Lung (tissue), 12 donors: ENCODE data around the gene GNG12. TPM values are rescaled to one million over a fixed set of nuclear protein-coding genes. Genes with fewer than 3 reads are reported as not detected.

Experiments used
- ATAC-seq: fragments of 200-7000 bp; cut with Tn5 transposase; one replicate; pipeline ENCODE4 v1.9.1; 2020; ENCODE audit warnings: moderate number of reproducible peaks; ENCODE audit not compliant: insufficient read depth, low FRiP score
- DNase-seq, 3 donors: peaks; one replicate each; pipeline ENCODE4 v3.0.0-alpha.2; 2013 to 2017
- H3K27ac ChIP-seq, 2 donors: one replicate each; pipeline ENCODE4 v1.5.1; 2013; ENCODE audit warnings: mild to moderate bottlenecking in 2 of 2, moderate library complexity in 2 of 2, control low read depth in 1 of 2, inconsistent platforms in 1 of 2, low read depth in 1 of 2, low read length in 1 of 2
- H3K27me3 ChIP-seq, 3 donors: one replicate each; pipeline ENCODE4 v1.5.1; 2013; ENCODE audit warnings: low read length in 2 of 3; ENCODE audit not compliant: control insufficient read depth in 3 of 3, insufficient read depth in 3 of 3
- H3K36me3 ChIP-seq, 4 donors: one replicate each; pipeline ENCODE4 v1.5.1; 2013; ENCODE audit warnings: low read length in 4 of 4, mild to moderate bottlenecking in 1 of 4, moderate library complexity in 1 of 4; ENCODE audit not compliant: control insufficient read depth in 4 of 4, insufficient read depth in 4 of 4
- H3K4me1 ChIP-seq, 5 donors: one replicate each; pipeline ENCODE4 v1.5.1; 2013; ENCODE audit warnings: low read length in 5 of 5, mild to moderate bottlenecking in 2 of 5, moderate library complexity in 1 of 5; ENCODE audit not compliant: control insufficient read depth in 5 of 5, insufficient read depth in 5 of 5
- H3K4me3 ChIP-seq: one replicate; pipeline ENCODE4 v1.5.1; 2013; ENCODE audit warnings: mild to moderate bottlenecking, control low read depth, moderate library complexity
- H3K9ac ChIP-seq, 2 donors: one replicate each; pipeline ENCODE4 v1.5.1; 2013; ENCODE audit warnings: low read length in 2 of 2, control low read depth in 1 of 2; ENCODE audit not compliant: insufficient read depth in 1 of 2
- H3K9me3 ChIP-seq, 4 donors: one replicate each; pipeline ENCODE4 v1.5.1; 2013; ENCODE audit warnings: low read length in 3 of 4, mild to moderate bottlenecking in 1 of 4, moderate library complexity in 1 of 4; ENCODE audit not compliant: control insufficient read depth in 4 of 4, insufficient read depth in 3 of 4
- CTCF ChIP-seq: IDR thresholded peaks from 2 replicates; pipeline ENCODE4 v1.5.1; 2012; ENCODE audit warnings: mild to moderate bottlenecking; ENCODE audit errors: control extremely low read depth, extremely low read depth
- WGBS, 2 donors: extraction: QIAGEN DNeasy Blood & Tissue Kit; methylation state at CpG; one replicate each; pipeline ENCODE4 v1.1.7; 2013; 5-methylcytosine and 5-hydroxymethylcytosine counted together
- polyA plus RNA-seq, 2 donors: library from polyadenylated mRNA; stranded (reverse); fragments of 200-250 nt; gene quantifications; one replicate each; pipeline ENCODE4 v1.2.1, GENCODE V29; 2013
- total RNA-seq, 2 donors: library from RNA; depleted of rRNA in 1 of 2; stranded (reverse); fragments of >200 nt in 1 of 2; gene quantifications; one replicate each; pipeline ENCODE4 v1.2.1, GENCODE V29; 2014 to 2021
- donor health status: control.
- donor health status: control.
- donor health status: Bipolar disorder and iron deficiency.
- donor health status: healthy.
- donor health status: DM: yes; HTN: yes; CAD: no.

GNG12 gene
- total and polyA plus RNA-seq, 4 donors = 14.0 to 68.4 (median 32.1) TPM

- ATAC-seq (no peak), DNase-seq (no peak)
- no peaks in the 10 kb centered on the region for H3K27me3 ChIP-seq
- H3K4me3 ChIP-seq = no peak overlapping the region
- peaks cover 0 to 10% (median 0%) of the 10 kb centered on the region in 5 donors for H3K4me1 ChIP-seq
- H3K27ac ChIP-seq = no peak overlapping the region
- 38 to 69% methylated on average over 3 of the region's 3 CpGs for WGBS, 2 donors
- no peak for TF ChIP-seq CTCF
- H3K36me3 ChIP-seq = peaks cover 0 to 6% (median 0%) of the 10 kb centered on the region in 4 donors
- no peaks in the 10 kb centered on the region for H3K9me3 ChIP-seq
- H3K9ac ChIP-seq = no peak overlapping the region
Observed at GRCh38 chr1:67696708-67697107, 136.6 kb downstream of the GNG12 start.

GRCh38 chr1:67695963-67696362 lies 137.3 kb downstream of the GNG12 start:
- 94% methylated on average over 2 of the region's 2 CpGs for WGBS, 2 donors
- Histone ChIP-seq H3K4me3 (no peak overlapping the region), H3K36me3 (peaks cover 0 to 2% (median 0%) of the 10 kb centered on the region in 4 donors), H3K27ac (no peak overlapping the region), H3K27me3 (no peaks in the 10 kb centered on the region), H3K9ac (no peak overlapping the region), H3K4me1 (peaks cover 0 to 8% (median 0%) of the 10 kb centered on the region in 5 donors), H3K9me3 (no peaks in the 10 kb centered on the region)
- no peak for ATAC-seq
- no peak for DNase-seq
- TF ChIP-seq CTCF = no peak

DNA sequence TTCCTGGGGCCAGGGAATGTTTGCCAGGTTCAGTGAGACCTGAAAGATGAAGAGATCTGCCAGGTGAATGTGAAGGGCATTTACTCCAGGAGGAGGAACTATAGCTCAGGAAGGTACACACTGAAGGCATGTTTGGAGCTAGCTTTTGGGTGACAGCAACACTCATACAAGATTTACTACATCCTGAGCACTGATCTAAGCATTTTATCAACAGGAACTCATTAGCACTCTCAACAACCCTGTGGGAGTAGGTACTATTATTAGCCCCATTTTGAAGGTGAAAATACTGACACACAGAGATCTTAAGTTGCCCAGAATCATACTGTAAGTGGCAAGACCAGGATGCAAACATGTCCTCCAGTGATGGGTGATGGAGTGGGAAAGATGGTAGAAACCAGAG lies 141.6 kb downstream of the GNG12 start:
- no peak overlapping the region for H3K9ac ChIP-seq
- H3K27ac ChIP-seq = no peak overlapping the region
- DNase-seq (no peak), ATAC-seq (no peak)
- H3K4me1 ChIP-seq = peaks cover 0 to 10% (median 3%) of the 10 kb centered on the region in 5 donors
- peaks cover 0 to 9% (median 5%) of the 10 kb centered on the region in 4 donors for H3K36me3 ChIP-seq
- no peaks in the 10 kb centered on the region for H3K27me3 ChIP-seq
- H3K4me3 ChIP-seq = no peak overlapping the region
- TF ChIP-seq CTCF = no peak
- H3K9me3 ChIP-seq = no peaks in the 10 kb centered on the region

DNA sequence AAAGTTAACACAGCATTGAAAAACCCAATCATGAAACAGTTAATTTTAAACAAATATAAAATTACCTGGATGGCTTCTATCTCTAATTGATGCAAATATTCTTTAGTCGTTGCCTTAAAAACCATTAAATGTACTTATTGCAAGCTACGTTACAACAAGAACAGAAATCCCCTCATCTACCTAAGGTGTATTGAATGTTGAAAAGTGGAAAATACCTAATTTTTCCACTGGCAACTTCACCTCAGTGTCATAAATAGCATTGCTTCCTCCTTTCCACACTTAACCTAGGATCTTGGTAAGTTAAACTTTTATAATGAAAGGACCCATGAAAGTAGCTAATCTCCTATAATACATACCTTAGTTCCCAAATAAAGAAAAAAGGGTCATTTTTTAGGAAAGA lies 142.9 kb downstream of the GNG12 start:
- peaks cover 0 to 14% (median 5%) of the 10 kb centered on the region in 5 donors for H3K4me1 ChIP-seq
- no peak overlapping the region for H3K9ac ChIP-seq
- no peak for DNase-seq
- H3K36me3 ChIP-seq = peaks cover 0 to 9% (median 5%) of the 10 kb centered on the region in 4 donors
- TF ChIP-seq CTCF = no peak
- no peaks in the 10 kb centered on the region for H3K27me3 ChIP-seq
- no peak overlapping the region for H3K4me3 ChIP-seq
- no peak overlapping the region for H3K27ac ChIP-seq
- WGBS, 2 donors = 83 to 96% methylated on average over 2 of the region's 2 CpGs
- no peak for ATAC-seq
- no peaks in the 10 kb centered on the region for H3K9me3 ChIP-seq
